Mucosa of stomach (tissue), 1 donor: Measurements from ENCODE around the gene SNAPIN.

Experiments
- H3K27me3 ChIP-seq: one replicate; pipeline ENCODE4 v1.7.0; 2013; ENCODE audit warnings: mild to moderate bottlenecking, low read length; ENCODE audit not compliant: control insufficient read depth, insufficient read depth
- H3K36me3 ChIP-seq: one replicate; pipeline ENCODE4 v1.7.0; 2013; ENCODE audit warnings: low read length; ENCODE audit not compliant: control insufficient read depth, insufficient read depth
- H3K4me1 ChIP-seq: one replicate; pipeline ENCODE4 v1.7.0; 2013; ENCODE audit warnings: mild to moderate bottlenecking, low read length; ENCODE audit not compliant: control insufficient read depth, insufficient read depth
- H3K4me3 ChIP-seq: one replicate; pipeline ENCODE4 v1.7.0; 2013; ENCODE audit warnings: low read length
- H3K9ac ChIP-seq: one replicate; pipeline ENCODE4 v1.7.0; 2013; ENCODE audit warnings: mild to moderate bottlenecking, low read length, moderate library complexity
- H3K9me3 ChIP-seq: one replicate; pipeline ENCODE4 v1.7.0; 2013; ENCODE audit warnings: mild to moderate bottlenecking, low read length, moderate library complexity; ENCODE audit not compliant: control insufficient read depth
- donor health status: Pancreatic carcinoma.

Gene SNAPIN

DNA sequence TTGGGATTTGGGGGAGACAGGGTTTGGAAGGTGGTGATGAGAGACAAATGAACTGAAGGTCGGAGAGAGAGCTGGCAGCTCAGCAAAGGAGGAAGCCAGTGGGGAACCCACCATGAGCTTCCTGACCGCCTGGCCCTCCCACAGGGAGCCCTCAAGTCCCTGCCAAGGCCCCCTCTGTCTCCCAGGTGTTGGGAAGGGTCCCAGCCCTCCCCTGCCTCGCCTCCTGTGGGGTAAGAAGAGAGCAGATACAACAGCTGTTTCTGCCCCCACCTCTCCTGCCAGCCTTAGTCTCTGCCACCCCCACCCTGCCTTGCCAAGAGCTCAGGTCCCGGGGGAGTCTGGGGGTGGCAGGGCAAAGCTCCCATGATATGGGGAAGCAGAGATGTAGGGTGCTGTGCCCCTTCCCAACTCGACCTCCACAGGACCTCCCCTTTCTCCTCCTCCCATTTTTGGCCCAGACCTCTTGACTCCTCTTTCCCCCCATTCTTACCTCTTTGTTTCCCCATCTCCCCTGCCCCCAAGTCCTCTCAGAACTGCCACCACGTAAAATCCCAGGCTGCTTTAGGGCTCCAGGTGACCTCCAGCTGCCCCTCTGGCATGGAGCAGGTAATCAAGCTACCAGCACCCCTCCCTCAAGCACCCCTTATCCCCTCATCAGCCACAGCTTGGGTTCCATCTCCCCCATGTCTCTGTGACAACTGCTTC, 29.7 kb upstream of the SNAPIN start:
- H3K9me3 ChIP-seq, result no peaks in the 10 kb centered on the region
- no peaks in the 10 kb centered on the region for H3K36me3 ChIP-seq
- peaks cover 40% of the 10 kb centered on the region for H3K4me1 ChIP-seq
- no peaks in the 10 kb centered on the region for H3K27me3 ChIP-seq
- no peak overlapping the region for H3K4me3 ChIP-seq
- no peak overlapping the region for H3K9ac ChIP-seq

DNA sequence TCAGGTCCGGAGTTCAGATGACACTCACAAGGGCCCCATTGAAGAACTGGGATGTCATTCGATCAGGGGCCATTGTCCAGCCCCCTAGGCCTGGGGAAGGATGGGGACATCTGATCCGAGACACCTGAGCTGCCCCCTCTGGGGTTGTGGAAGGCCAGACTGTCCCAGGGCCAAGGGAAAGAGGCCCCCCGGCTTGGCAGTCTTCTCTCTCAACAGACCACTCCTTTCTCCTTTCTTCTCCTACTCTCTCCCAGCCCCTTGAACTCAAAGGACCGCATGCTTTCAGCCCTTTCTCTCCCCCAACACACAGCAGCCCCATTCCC, 29.2 kb upstream of the SNAPIN start:
- no peaks in the 10 kb centered on the region for H3K36me3 ChIP-seq
- no peaks in the 10 kb centered on the region for H3K9me3 ChIP-seq
- H3K9ac ChIP-seq, result no peak overlapping the region
- no peaks in the 10 kb centered on the region for H3K27me3 ChIP-seq
- H3K4me3 ChIP-seq, result no peak overlapping the region
- peaks cover 40% of the 10 kb centered on the region for H3K4me1 ChIP-seq

DNA sequence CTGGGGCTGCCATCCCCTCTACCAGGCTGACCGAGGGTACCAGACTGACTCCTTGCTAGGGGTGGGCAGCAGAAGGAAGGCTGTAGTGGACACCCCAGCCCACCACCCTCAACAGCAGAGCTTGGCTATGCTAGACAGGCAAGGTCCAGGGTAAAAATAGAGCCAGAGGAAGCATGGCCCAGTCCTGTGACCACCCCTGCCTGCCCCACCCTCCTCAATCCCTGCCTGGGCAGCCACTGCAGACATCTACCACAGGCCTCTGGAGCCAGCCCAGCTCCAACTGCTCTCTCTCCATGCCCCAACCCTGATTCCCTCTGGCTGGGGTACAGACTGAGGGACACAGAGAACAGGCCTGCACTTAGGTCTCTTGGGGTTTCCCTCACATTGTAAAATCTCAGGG, 28.5 kb upstream of the SNAPIN start:
- Histone ChIP-seq H3K4me3 (no peak overlapping the region), H3K4me1 (peaks cover 40% of the 10 kb centered on the region), H3K36me3 (no peaks in the 10 kb centered on the region), H3K27me3 (no peaks in the 10 kb centered on the region), H3K9me3 (no peaks in the 10 kb centered on the region), H3K9ac (no peak overlapping the region)

DNA sequence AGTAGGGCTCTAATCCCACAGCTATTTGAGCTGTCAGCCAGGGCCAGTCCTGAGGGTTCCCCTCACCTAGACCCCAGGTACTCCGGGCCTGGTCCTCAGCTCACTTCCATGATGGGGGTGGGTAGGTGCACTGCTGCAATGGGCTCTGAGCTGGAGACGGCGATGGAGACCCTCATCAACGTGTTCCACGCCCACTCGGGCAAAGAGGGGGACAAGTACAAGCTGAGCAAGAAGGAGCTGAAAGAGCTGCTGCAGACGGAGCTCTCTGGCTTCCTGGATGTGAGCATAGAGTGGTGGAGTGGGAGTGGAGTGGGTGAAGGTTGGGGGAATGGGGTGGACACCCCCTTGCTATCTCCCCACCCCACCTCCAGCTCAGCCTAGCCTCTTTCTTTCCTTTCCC, 28.1 kb upstream of the SNAPIN start:
- H3K9ac ChIP-seq, result no peak overlapping the region
- no peaks in the 10 kb centered on the region for H3K27me3 ChIP-seq
- peaks cover 41% of the 10 kb centered on the region for H3K4me1 ChIP-seq
- no peak overlapping the region for H3K4me3 ChIP-seq
- H3K9me3 ChIP-seq, result no peaks in the 10 kb centered on the region
- H3K36me3 ChIP-seq, result no peaks in the 10 kb centered on the region

DNA sequence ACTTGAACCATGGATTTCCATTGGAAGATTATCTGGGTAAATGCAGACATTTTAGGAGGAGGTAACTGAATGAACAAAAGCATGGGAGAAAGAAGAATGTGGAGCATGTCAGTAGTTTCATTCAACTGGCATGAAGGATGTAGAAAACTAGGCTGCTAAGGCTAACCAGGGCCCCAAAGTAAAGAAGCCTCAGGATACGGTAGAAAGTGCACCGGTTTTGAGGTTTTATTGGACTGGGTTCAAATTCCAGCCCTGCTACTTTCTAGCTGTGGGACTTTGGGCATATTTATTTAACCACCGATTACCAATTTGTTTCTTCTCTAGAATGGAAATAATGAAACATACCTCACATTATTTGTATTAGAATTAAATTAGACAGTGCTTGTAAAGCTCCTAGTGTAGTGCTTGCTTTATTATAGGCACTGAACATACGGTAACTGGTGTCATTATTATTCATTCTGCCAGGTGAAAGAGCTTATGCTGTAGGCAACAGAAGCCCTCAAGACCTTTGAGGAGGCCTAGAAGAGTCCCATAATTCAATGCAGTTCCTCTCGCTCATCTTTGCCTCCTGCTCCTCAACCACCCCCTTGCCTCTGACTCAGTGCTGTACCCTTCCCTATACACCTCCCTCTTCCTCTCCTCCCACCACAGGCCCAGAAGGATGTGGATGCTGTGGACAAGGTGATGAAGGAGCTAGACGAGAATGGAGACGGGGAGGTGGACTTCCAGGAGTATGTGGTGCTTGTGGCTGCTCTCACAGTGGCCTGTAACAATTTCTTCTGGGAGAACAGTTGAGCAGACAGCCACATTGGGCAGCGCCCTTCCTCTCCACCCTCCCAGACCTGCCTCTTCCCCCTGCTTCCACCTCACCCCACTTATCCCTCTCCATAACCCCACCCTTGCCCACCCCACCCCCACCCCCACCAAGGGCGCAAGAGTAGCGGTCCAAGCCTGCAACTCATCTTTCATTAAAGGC, 27.2 kb upstream of the SNAPIN start:
- no peak overlapping the region for H3K9ac ChIP-seq

DNA sequence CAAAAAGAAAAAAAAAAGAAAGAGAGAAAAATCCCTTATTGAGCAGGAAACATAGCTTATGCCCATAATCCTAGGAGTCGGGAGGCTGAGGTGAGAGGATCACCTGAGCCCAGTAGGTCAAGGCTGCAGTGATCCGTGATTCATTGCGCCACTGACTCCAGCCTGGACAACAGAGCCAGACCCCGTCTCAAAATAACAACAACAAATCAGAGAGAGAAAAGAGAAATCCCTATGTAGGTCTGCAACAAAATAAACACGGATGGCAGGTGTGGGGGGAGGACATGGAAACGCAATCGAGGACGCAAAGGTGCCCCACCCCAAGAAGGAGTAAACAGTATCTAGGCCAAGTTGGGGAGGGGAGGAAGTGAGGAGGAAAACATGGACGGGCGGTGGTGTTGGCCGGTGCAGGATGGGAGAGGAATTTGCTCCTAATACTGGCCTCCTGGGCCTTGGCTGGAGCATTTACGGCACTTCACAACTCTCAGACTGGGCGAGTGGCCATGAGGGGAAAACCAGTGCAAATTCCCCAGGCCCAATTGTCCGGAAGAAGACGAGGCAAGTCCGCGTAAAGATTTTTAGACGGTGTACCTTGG, 25.2 kb upstream of the SNAPIN start:
- Histone ChIP-seq H3K4me3 (peak overlapping the region; percentile 50), H3K4me1 (peaks cover 46% of the 10 kb centered on the region), H3K27me3 (no peaks in the 10 kb centered on the region), H3K9ac (peak overlapping the region; percentile 99), H3K9me3 (no peaks in the 10 kb centered on the region), H3K36me3 (peaks cover 7% of the 10 kb centered on the region)

More for the DNA sequence above, 27.2 kb upstream of the SNAPIN start:
- H3K9me3 ChIP-seq, result no peaks in the 10 kb centered on the region
- H3K4me3 ChIP-seq, result no peak overlapping the region
- H3K4me1 ChIP-seq, result peaks cover 46% of the 10 kb centered on the region
- H3K27me3 ChIP-seq, result no peaks in the 10 kb centered on the region
- no peaks in the 10 kb centered on the region for H3K36me3 ChIP-seq

DNA sequence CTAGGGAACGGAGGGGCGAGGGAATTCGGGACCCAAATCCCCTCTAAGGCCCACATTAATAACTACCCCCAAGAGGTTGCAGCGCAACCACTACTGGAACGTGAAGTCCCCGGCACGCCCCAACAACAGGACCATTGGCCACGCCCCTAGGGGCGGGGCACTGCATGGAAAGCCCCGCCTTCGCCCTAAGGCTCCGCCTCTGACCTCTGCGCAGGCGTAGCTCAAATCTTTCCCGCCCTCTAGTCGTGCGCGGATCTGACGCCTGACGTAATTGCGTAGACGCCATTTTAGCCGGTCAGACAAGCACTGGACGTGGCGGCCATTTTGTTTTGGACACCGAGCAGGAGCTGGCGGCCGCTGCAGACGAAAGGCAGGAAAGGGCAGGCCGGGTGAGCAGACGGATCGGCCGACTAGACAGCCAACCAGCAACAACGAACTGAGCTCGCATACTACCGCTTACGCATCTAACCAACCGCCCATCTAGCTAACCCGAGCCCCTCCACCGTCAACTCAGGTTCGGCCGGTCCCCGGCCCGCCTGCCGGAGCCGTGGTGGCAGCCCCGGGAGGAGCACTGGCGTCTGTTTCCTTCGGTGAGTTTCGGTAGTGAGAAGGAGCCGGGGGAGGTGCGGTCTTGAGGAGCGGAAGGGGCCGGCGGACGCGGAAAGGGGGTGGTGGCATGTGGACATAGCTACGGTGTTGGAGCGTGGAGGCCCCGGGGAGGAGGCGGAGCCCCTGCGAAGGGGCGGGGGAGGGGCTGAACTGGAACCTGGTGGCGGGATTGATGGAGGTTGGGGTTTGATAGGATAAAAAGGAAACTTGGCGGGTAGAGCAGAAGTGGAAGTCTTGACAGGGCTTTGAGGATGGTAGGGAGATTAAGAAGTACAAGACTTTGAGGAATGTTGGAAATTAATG, 24.5 kb upstream of the SNAPIN start, which contains the start of gene CHTOP:
TSS of gene CHTOP (plus strand) at position 313 of the 912 bp plus-strand sequence. CDS start 2,523 bp downstream, outside the sequence.
- peak within 1 kb of the TSS; percentile 99 for H3K9ac ChIP-seq
- H3K9me3 ChIP-seq, result no peaks in the 10 kb centered on the region
- no peaks in the 10 kb centered on the region for H3K27me3 ChIP-seq
- H3K36me3 ChIP-seq, result peaks cover 7% of the 10 kb centered on the region
- H3K4me1 ChIP-seq, result peaks cover 47% of the 10 kb centered on the region
- H3K4me3 ChIP-seq, result peak within 1 kb of the TSS; percentile 91

DNA sequence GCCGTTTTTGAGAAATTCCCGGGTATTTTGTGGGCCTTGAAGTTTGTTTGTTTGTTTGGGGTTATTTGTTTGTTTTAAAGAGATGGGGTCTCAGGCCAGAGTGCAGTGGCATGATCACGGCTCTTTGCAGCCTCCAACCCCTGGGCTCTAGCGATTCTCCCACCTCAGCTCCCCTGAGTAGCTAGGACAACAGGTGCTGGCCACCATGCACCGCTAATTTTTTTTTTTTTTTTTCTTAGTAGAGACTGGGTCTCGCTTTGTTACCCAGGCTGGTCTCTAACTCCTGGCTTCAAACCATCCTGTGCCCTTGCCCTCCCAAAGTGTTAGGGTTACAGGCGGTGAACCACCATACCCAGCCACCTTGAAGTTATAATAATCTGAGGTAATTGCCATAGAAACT, 22.6 kb upstream of the SNAPIN start:
- peaks cover 46% of the 10 kb centered on the region for H3K4me1 ChIP-seq
- no peaks in the 10 kb centered on the region for H3K27me3 ChIP-seq
- no peak overlapping the region for H3K9ac ChIP-seq
- no peak overlapping the region for H3K4me3 ChIP-seq
- H3K9me3 ChIP-seq, result no peaks in the 10 kb centered on the region
- peaks cover 7% of the 10 kb centered on the region for H3K36me3 ChIP-seq

DNA sequence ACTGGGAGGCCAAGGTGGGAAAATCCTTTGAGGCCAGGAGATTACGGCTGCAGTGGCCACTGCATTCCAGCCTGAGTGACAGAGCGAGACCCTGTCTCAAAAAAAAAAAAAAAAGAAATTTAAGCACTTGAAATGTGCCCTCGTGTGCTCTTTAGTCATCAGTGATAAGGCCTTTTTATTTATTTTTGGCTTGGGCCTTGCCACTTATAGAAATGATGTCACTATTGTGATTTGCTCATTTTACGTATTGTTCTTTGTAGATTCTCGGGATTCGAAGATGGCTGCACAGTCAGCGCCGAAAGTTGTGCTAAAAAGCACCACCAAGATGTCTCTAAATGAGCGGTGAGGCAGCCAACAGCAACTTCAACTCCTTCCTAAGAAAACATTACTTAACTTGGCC, 22.2 kb upstream of the SNAPIN start:
- peaks cover 7% of the 10 kb centered on the region for H3K36me3 ChIP-seq
- H3K4me1 ChIP-seq, result peaks cover 42% of the 10 kb centered on the region
- no peaks in the 10 kb centered on the region for H3K9me3 ChIP-seq
- no peak overlapping the region for H3K4me3 ChIP-seq
- H3K9ac ChIP-seq, result no peak overlapping the region
- no peaks in the 10 kb centered on the region for H3K27me3 ChIP-seq

DNA sequence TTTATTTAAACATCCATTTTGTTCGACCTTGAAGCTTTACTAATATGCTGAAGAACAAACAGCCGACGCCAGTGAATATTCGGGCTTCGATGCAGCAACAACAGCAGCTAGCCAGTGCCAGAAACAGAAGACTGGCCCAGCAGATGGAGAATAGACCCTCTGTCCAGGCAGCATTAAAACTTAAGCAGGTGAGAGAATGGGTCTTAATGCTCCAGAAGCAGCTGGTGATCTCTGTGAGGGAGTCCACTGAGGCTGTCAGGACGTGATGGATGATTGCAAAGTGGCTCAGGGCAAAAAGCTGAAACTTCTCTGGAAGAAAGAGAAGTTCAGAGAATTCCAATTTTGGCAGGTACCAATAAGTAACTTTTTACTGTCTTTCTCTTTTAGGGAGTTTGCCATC, 20.2 kb upstream of the SNAPIN start:
- H3K9ac ChIP-seq, result no peak overlapping the region
- peaks cover 32% of the 10 kb centered on the region for H3K4me1 ChIP-seq
- peaks cover 10% of the 10 kb centered on the region for H3K36me3 ChIP-seq

DNA sequence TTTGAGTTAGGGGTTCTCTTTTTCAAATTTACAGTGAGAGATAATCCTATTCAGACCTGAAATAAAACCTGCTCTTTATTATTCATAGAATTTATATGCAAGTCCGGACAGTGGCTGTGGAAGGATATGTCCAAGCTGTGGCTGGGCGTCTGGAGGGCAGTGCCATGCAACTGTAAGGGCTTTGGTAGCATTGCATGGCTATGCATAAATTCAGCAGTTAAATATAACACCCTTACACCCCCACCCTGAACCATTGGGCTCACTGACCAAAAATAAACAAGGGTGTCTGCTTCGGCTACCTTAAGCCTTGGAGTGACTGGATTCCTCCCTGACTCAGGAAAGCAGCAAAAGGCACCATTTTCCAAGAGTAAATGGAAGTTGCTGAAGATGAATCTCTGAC, 19.2 kb upstream of the SNAPIN start:
- no peak overlapping the region for H3K4me3 ChIP-seq

More for the DNA sequence above, 20.2 kb upstream of the SNAPIN start:
- no peaks in the 10 kb centered on the region for H3K9me3 ChIP-seq
- H3K4me3 ChIP-seq, result no peak overlapping the region
- H3K27me3 ChIP-seq, result no peaks in the 10 kb centered on the region

More for the DNA sequence above, 19.2 kb upstream of the SNAPIN start:
- no peak overlapping the region for H3K9ac ChIP-seq
- H3K36me3 ChIP-seq, result peaks cover 10% of the 10 kb centered on the region
- H3K4me1 ChIP-seq, result peaks cover 30% of the 10 kb centered on the region
- no peaks in the 10 kb centered on the region for H3K27me3 ChIP-seq
- no peaks in the 10 kb centered on the region for H3K9me3 ChIP-seq
